Mononuclear cell (primary cell): ENCODE results near the gene BCDIN3D. TPM values are rescaled to one million over a fixed set of nuclear protein-coding genes. Genes with fewer than 3 reads are reported as not detected.

Experiments used
- H3K27me3 ChIP-seq: 2 replicates; pipeline ENCODE4 v1.6.0; 2011; ENCODE audit warnings: low read length, control low read depth; ENCODE audit not compliant: insufficient read depth
- H3K4me1 ChIP-seq: 2 replicates; pipeline ENCODE4 v1.5.1; 2011; ENCODE audit warnings: mild to moderate bottlenecking, low read length, control low read depth; ENCODE audit not compliant: insufficient read depth
- H3K4me3 ChIP-seq: 2 replicates; pipeline ENCODE4 v1.5.1; 2011; ENCODE audit warnings: mild to moderate bottlenecking, low read length, moderate library complexity
- H3K9me3 ChIP-seq: 2 replicates; pipeline ENCODE4 v1.5.1; 2011; ENCODE audit warnings: low read depth, mild to moderate bottlenecking, control low read depth, low read length
- total RNA-seq: library from RNA; depleted of rRNA; stranded (reverse); fragments of >200 nt; gene quantifications from one replicate; pipeline ENCODE4 v1.2.3, GENCODE V29; 2012

The BCDIN3D gene, protein sequence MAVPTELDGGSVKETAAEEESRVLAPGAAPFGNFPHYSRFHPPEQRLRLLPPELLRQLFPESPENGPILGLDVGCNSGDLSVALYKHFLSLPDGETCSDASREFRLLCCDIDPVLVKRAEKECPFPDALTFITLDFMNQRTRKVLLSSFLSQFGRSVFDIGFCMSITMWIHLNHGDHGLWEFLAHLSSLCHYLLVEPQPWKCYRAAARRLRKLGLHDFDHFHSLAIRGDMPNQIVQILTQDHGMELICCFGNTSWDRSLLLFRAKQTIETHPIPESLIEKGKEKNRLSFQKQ
- 4.7 TPM for total RNA-seq

DNA sequence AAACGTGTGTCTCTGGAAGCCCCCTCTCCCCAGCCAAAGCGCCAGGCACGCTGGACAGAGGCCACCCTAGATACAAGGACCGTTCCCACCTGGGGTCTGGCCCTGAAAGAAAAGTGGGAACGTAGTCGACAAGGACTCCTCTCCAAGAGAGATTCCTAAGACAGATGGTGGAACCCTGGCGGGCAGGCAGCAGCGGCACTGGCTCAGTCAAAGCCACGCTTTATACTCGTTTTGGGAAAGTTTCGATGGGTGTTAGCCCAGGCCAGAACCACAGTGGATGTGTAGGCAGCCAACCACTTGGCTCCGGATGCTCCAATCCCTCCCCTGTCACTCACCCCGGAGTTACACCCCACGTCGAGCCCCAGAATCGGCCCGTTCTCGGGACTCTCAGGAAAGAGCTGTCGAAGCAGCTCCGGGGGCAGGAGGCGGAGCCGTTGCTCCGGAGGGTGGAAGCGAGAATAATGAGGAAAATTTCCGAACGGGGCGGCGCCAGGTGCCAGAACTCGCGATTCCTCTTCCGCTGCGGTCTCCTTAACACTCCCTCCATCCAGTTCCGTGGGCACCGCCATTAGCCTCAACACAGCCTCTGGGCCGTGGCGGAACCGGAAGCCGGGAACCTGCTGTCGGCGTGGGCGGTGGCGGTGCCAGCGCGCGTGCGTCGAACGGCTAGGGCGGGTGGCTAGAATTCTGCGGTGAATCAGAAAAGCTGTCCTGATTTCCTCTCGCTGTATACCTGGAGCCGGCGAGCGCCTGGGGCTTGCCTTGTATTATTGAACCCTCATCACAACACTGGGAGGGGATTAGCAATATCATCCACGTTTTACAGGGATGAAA lies at the start of gene BCDIN3D:
Gene BCDIN3D, minus strand, starts transcription at position 588 of the 834 bp plus-strand sequence. Its CDS starts 19 bp downstream, at position 569.
- no peaks in the 10 kb centered on the region for H3K9me3 ChIP-seq
- H3K27me3 ChIP-seq = no peaks in the 10 kb centered on the region
- peaks cover 18% of the 10 kb centered on the region for H3K4me1 ChIP-seq
- H3K4me3 ChIP-seq = peak within 1 kb of the TSS; percentile 60

DNA sequence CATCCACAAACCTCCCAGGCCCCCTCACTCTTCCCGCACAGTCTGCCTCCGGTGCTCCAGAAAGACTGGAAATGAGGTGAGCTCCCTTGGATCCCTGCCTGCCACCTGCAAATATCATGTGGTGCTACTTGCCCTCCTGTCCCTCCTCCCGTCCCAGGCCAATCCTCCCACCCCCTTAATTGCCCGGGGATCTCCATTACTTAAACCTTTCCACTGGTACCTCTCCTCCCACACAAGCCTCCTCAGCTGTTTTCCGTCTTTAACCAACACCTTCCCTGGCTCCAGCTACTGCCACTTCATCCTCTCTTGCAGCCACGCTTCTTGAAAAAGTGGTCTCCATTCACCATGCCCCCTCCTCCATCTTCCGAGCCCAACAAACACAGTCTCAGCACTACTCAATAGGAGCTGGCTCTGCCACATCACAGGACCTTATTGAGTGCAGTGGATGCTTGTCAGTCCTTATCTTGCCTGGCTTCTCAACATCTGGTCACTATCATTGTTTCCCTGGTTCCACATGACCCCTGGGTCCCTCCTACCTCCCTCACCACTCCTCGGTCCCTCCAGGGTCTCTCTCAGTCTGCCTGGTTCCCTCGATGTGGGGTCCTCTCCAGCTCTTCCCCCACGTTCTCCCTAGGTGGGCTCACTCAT lies 49.3 kb upstream of the BCDIN3D start:
- Histone ChIP-seq H3K4me1 (no peaks in the 10 kb centered on the region), H3K4me3 (no peak overlapping the region), H3K9me3 (no peaks in the 10 kb centered on the region), H3K27me3 (no peaks in the 10 kb centered on the region)

DNA sequence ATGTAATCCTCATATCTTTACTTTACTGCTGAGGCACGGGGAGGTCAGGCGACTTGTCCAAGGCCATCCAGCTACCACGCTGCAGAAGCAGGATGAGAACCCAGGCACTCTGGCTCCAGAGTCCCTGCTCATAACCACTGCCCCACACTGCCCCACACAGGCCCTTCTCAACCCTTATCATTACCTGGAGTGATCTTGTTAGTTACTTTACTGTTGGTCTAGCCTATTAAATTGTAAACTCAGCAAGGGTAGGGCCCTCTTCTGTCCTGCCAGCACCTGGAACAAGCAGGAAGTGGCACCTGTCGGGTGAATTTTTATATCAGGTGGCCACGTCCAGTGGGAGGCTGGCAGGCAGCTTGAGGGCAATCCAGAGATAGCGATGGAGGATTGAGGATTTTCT lies 48.6 kb upstream of the BCDIN3D start:
- no peaks in the 10 kb centered on the region for H3K4me1 ChIP-seq

DNA sequence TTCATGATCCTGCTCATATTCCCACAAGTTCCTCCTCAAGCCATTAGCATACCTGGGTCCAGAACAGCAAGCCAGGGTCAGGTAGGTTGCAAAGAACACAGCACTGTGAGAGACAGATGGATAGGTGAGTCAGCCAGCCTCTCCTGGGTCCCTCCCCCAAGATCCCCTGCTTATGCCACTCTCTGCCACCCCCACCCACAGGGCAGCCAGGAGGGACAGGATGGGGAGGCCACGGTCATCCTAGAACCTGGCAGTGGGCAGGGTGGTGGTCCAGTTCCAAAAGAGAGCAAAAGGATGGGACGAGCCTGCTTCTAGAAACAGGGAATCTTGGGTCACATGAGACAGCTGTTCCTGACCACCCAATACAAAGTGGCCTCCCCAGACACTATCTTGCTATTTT lies 48.1 kb upstream of the BCDIN3D start:
- Histone ChIP-seq H3K9me3 (no peaks in the 10 kb centered on the region), H3K4me3 (no peak overlapping the region), H3K27me3 (no peaks in the 10 kb centered on the region), H3K4me1 (no peaks in the 10 kb centered on the region)

More for the DNA sequence above, 48.6 kb upstream of the BCDIN3D start:
- no peak overlapping the region for H3K4me3 ChIP-seq
- no peaks in the 10 kb centered on the region for H3K9me3 ChIP-seq
- H3K27me3 ChIP-seq = no peaks in the 10 kb centered on the region

DNA sequence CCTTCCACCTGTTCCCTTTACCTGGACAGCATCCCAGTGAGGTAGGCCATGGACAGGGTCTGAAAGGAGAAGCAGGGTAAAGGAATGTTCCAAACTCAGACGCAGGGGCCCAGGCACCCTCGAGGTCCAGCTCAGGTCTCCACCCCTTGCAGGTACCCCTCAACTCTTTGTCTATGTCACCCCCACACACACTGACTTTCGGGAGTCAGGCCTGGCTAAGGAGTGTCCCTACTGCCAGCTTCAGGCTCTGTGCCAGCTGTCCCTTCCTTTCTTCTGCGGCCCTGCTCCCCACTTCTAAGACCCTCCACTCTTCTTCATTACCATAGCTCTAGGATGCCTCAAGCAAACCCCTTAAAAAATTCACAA lies 47.2 kb upstream of the BCDIN3D start:
- no peaks in the 10 kb centered on the region for H3K27me3 ChIP-seq
- no peaks in the 10 kb centered on the region for H3K9me3 ChIP-seq
- H3K4me3 ChIP-seq = no peak overlapping the region
- H3K4me1 ChIP-seq = no peaks in the 10 kb centered on the region

DNA sequence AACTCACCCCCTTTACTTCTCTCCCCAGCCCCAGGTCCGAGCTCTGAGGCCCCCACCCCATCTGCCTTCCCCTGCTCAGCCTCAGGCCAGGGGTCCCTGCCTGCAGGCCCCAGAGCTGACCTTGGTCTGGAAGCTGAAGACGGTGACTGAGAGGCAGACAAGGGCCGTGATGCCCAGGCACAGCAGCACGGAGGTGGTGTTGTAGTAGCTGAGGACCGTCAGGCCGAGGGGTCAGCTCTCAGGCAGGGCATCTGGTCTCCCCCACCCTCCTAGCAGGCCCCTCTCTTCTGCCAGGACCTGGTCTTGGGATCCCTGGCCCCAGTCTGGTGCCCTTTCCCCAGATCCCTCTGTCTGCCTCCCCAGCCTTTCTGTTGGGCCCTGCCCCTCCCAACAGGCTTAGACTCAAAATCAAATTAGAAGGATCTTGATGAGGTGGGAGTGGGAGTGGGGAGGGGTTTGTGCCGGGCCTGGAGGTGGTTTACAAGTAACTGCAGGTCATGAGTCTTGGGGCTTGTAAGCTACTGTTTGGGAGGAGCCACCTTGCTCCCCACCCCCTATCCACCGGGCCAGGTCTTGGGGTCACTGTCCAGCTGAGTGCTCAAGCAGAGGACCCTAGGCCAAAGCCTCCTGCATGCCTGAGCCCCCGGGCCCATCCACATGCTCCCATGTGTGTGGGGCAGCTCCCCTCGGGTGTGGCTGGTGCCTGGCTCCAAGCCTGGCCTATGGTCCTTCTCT lies 46.6 kb upstream of the BCDIN3D start:
- H3K9me3 ChIP-seq = no peaks in the 10 kb centered on the region
- H3K4me1 ChIP-seq = no peaks in the 10 kb centered on the region
- no peaks in the 10 kb centered on the region for H3K27me3 ChIP-seq
- H3K4me3 ChIP-seq = no peak overlapping the region

DNA sequence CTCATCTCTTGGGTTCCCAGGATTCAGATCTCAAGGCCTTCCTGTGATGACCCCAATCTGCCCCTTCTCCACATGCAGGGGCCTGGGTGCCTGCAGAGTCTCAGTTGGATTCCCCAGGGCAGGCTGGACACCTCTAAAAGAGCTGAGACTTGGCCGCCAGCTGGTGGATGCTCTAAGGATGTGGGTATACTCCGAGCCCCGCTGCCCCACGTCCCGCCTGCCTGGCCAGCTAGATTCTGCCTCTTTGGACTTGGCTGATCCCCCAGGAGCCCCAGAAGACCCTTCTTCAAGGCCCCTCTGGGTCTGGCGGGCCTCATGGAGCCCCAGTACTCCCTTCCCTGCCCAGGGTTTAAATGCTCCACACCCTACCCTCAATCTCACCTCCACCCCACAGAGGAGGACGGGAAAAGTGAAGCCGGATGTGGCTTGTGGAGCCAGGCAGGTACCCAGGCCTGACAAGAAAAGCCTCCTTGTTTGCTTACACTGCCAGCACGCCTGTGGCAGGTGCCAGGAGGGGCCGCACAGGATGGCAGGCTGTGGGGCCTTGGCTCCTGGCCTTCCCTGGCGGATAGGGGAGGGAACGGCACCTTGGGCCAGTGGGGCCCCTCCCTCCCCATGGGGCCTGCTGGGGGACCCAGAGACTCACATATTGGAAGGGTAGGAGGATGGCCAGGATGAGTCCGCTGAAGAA lies 45.7 kb upstream of the BCDIN3D start:
- Histone ChIP-seq H3K4me3 (no peak overlapping the region), H3K4me1 (no peaks in the 10 kb centered on the region), H3K27me3 (no peaks in the 10 kb centered on the region), H3K9me3 (no peaks in the 10 kb centered on the region)

DNA sequence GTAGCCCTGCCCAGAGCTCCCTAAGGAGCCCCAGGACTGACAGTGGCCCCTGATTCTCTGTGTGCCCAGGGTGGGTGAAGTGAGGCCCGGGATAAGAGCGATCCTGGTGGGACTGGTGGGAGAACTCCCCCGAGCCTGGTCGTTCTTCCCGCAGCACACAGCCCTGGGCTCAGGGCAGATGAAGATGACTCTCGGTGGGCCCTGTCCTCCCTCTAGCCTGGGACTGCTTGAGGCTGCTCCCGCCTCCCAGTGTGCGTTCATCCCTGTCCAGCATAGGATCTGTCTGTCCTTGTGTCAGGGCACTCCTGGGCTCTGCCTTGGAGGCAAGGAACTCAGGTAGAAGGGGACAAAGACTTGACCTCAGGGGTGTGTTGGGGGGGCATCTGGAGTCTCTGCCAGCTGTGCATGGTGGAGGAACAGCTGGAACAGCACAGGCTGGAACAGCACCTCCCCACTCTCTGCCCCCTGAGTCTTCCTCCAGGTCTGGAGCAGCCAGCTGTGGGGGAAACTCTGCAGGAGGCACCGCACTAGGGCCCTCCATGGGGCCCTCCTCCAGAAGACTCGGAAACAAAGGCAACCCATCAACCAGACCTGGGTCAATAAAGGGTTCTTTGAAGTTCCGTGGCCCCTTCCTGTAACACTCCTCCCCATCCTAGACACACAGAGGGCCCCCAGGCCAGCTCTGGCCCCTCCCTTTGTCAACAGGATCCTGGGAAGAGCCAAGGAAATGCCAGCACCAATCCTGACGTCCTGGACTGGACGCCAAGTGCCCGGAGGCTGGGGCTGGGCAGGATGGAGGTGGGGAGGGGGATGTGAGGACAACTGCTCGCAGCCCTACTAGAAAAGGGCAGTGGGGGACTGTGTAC lies 44.9 kb upstream of the BCDIN3D start:
- no peaks in the 10 kb centered on the region for H3K27me3 ChIP-seq
- H3K9me3 ChIP-seq = no peaks in the 10 kb centered on the region
- H3K4me1 ChIP-seq = no peaks in the 10 kb centered on the region
- H3K4me3 ChIP-seq = no peak overlapping the region

DNA sequence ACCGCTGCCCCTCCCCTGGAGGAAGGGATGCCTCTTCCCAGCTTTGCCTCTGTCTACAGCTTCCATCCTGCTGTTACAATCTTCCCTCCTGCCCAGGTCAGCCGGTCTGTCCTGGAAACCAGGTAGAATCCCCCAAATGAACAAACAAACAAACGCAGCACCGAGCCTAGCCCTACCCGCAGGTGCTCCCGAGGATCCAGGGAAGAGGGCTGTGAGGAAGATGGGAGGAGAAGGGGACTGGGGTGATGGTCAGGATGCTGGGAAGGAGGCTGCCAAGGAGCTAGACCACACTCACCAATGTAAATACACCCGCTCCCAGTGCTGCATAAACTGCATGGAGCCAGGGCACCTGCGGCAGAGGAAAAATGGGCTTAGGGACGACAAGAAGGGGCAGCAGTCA lies 44.2 kb upstream of the BCDIN3D start:
- no peak overlapping the region for H3K4me3 ChIP-seq
- H3K9me3 ChIP-seq = no peaks in the 10 kb centered on the region
- no peaks in the 10 kb centered on the region for H3K27me3 ChIP-seq
- no peaks in the 10 kb centered on the region for H3K4me1 ChIP-seq

DNA sequence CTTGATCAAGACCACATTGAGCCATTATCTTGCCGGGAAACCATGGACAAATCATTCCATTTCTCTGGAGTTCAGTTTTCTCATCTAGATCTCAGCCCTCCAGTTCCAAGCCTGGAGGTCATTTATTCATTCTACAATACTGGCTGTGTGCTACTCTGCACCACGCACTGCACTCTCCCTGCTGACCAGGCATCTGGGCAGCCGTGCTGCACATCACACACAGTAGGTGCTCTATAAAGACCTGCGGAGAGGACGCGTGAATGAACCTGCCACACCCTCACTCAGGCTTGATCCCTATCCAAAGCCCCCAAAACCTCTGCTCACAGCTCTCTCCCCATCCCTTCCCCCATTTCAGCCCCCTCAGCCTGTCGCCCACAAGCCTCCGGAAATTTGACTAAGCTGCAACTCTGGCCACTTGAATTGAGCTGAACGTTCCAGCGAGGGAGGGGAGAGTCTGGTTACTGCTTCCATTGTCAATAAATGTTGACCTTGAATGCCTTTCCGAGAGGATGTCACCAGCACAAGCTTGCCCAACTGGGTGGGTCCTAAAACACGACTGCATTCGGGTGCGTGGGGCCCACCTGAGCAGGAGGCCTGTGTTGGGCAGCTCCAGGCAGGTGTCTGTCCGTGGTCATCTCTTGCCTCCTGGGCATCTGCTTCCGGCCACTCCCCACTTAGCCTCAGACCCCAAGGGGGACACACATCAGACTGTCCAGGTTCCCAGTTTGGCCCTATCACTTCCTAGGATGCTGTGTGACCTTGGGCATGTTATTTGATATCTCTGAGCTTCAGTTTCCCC lies 43.0 kb upstream of the BCDIN3D start:
- Histone ChIP-seq H3K27me3 (no peaks in the 10 kb centered on the region), H3K4me1 (no peaks in the 10 kb centered on the region), H3K9me3 (no peaks in the 10 kb centered on the region), H3K4me3 (no peak overlapping the region)

DNA sequence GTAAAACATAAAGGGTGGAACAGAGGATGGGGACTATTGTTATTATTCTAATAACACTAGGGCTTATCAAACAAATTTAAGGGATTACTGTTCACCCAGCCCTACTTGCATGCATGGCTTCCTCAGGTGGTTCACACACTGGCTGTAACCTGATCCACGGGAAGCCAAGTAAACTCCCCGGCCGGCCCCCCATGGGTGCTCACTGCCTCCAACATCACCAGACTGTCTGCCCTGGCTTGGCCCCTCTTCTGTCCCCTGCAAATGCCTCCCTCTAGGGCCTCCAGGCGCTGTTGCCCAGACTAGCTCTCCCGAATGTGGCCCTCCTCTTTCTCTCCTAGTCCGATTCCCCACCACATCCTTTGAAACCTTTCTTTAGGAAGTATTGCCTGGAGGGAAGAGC lies 42.2 kb upstream of the BCDIN3D start:
- Histone ChIP-seq H3K4me3 (no peak overlapping the region), H3K9me3 (no peaks in the 10 kb centered on the region), H3K27me3 (no peaks in the 10 kb centered on the region), H3K4me1 (no peaks in the 10 kb centered on the region)

DNA sequence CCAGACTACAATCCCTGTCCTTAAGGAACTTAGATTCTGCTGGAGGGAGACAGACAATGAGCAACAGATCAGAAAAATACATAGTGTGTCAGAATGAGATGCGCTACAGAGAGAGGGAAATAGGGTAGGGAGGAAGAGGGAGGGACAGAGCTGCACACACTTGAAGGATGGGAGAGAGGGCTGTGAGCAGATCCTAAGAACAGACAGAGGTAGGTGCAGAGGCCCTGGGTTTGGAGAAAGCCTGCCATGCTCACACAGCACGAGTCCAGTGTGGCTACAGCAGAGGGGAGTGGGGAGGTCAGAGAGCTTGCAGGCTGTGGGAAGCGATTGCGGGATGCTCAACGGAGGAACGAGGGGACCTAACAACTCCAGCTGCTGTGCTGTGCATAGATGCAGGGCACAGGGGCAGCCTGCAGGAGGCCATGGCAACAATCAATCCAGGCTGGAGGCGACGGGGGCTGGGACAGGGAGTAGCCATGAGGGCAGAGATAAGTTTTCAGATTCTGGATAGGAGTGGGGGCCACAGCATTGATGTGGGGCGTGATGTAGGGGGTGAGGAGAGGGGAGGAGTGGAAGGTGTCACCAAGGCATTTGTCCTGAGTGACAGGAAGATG lies 40.1 kb upstream of the BCDIN3D start:
- no peaks in the 10 kb centered on the region for H3K4me1 ChIP-seq
- no peaks in the 10 kb centered on the region for H3K27me3 ChIP-seq
- H3K9me3 ChIP-seq = no peaks in the 10 kb centered on the region
- H3K4me3 ChIP-seq = no peak overlapping the region
